Prostate gland (tissue), 2 donors: ENCODE results near the gene ENOSF1. TPM values are rescaled to one million over a fixed set of nuclear protein-coding genes. Genes with fewer than 3 reads are reported as not detected.

Experiments
- DNase-seq: peaks from one replicate; pipeline ENCODE4 v3.0.0-alpha.2; 2019; ENCODE audit warnings: low spot score
- H3K27ac ChIP-seq, 2 donors: fragments of 200-600 bp; sonication (generic); 2 replicates each; pipeline ENCODE4 v1.5.1; 2017 to 2019
- H3K27me3 ChIP-seq: fragments of 200-600 bp; sonication (generic); replicated peaks from 2 replicates; pipeline ENCODE4 v1.5.1; 2019; ENCODE audit not compliant: insufficient read depth
- H3K36me3 ChIP-seq, 2 donors: fragments of 200-600 bp; sonication (generic); 1 replicate in 1 of 2; 2 replicates in 1 of 2; pipeline versions ENCODE4 v1.5.1 to v1.8.1; 2017 to 2019
- H3K4me1 ChIP-seq: fragments of 200-600 bp; sonication (generic); replicated peaks from 2 replicates; pipeline ENCODE4 v1.5.1; 2019
- H3K4me3 ChIP-seq, 2 donors: fragments of 200-600 bp; sonication (generic); 2 replicates each; pipeline ENCODE4 v1.5.1; 2017 to 2019
- H3K9me3 ChIP-seq: fragments of 200-600 bp; sonication (generic); 2 replicates; pipeline ENCODE4 v1.5.1; 2017
- CTCF ChIP-seq, 4 experiments: fragments of 200-600 bp in 2 of 4; fragments of 450-650 bp in 2 of 4; sonication (generic) in 2 of 4; IDR thresholded peaks; 1 replicate in 3 of 4; 2 replicates in 1 of 4; pipeline ENCODE4 v1.5.1; 2016 to 2019; ENCODE audit warnings: antibody characterized with exemption in 4 of 4, mild to moderate bottlenecking in 2 of 4, moderate library complexity in 2 of 4
- POLR2A ChIP-seq: fragments of 450-650 bp; IDR thresholded peaks from one replicate; pipeline ENCODE4 v1.6.1; 2016; ENCODE audit warnings: antibody characterized with exemption, mild to moderate bottlenecking
- POLR2AphosphoS5 ChIP-seq: sonication (generic); formaldehyde crosslinking; IDR thresholded peaks from one replicate; pipeline ENCODE4 v1.6.1; 2017; ENCODE audit warnings: antibody characterized with exemption
- WGBS: methylation state at CpG from one replicate; pipeline ENCODE4 v1.1.5; 2018; 5-methylcytosine and 5-hydroxymethylcytosine counted together
- intact Hi-C: fragments of 100-400 bp; cut with DNase I; formaldehyde crosslinking; loops from one replicate; pipeline ENCODE4 v1.14.2; 2022
- total RNA-seq, 2 donors: library from RNA; depleted of rRNA; stranded (reverse); fragments of >200 nt; gene quantifications; one replicate each; pipeline ENCODE4 v1.1.0, GENCODE V29; 2016

Gene ENOSF1
- total RNA-seq, 2 donors from 2014 or later = 84.8 to 114 TPM

GRCh38 chr18:677145-677544, 35.3 kb downstream of the ENOSF1 start:
- Histone ChIP-seq H3K9me3 (no peaks in the 10 kb centered on the region), H3K36me3 (no peaks in the 10 kb centered on the region), H3K4me3 (no peak overlapping the region), H3K4me1 (no peaks in the 10 kb centered on the region), H3K27me3 (no peaks in the 10 kb centered on the region), H3K27ac (no peak overlapping the region)
- 61% methylated on average over 4 of the region's 4 CpGs for WGBS
- DNase-seq = no peak
- TF ChIP-seq POLR2A (no peak), POLR2AphosphoS5 (no peak), CTCF (IDR thresholded peaks at IDR 0.05) (no peak)
- intact Hi-C loops = no loop called here

GRCh38 chr18:676736-677135, 35.7 kb downstream of the ENOSF1 start:
- Histone ChIP-seq H3K9me3 (no peaks in the 10 kb centered on the region), H3K36me3 (no peaks in the 10 kb centered on the region), H3K27me3 (no peaks in the 10 kb centered on the region), H3K4me3 (no peak overlapping the region), H3K27ac (no peak overlapping the region), H3K4me1 (no peaks in the 10 kb centered on the region)
- TF ChIP-seq CTCF (IDR thresholded peaks at IDR 0.05) (no peak), POLR2AphosphoS5 (no peak), POLR2A (no peak)
- 87% methylated on average over 3 of the region's 3 CpGs for WGBS
- intact Hi-C loops = no loop called here
- no peak for DNase-seq

GRCh38 chr18:676069-676468, 36.4 kb downstream of the ENOSF1 start:
- TF ChIP-seq CTCF (IDR thresholded peaks at IDR 0.05) (no peak), POLR2A (no peak)
- Histone ChIP-seq H3K4me3 (no peak overlapping the region), H3K27ac (no peak overlapping the region), H3K9me3 (no peaks in the 10 kb centered on the region), H3K27me3 (no peaks in the 10 kb centered on the region), H3K36me3 (no peaks in the 10 kb centered on the region), H3K4me1 (no peaks in the 10 kb centered on the region)
- DNase-seq = no peak
- WGBS = 75% methylated on average over 5 of the region's 5 CpGs
- intact Hi-C loops = no loop called here

GRCh38 chr18:675307-675706, 37.1 kb downstream of the ENOSF1 start:
- no peak for DNase-seq
- no peaks in the 10 kb centered on the region for H3K36me3 ChIP-seq
- no peaks in the 10 kb centered on the region for H3K4me1 ChIP-seq
- intact Hi-C loops = no loop called here
- H3K27me3 ChIP-seq = no peaks in the 10 kb centered on the region
- no peak overlapping the region for H3K4me3 ChIP-seq
- TF ChIP-seq POLR2AphosphoS5 (no peak), POLR2A (no peak), CTCF (IDR thresholded peaks at IDR 0.05) (no peak)
- no peak overlapping the region for H3K27ac ChIP-seq
- H3K9me3 ChIP-seq = no peaks in the 10 kb centered on the region
- WGBS = 92% methylated on average over 7 of the region's 7 CpGs

- H3K27me3 ChIP-seq = no peaks in the 10 kb centered on the region
- no peaks in the 10 kb centered on the region for H3K9me3 ChIP-seq
- TF ChIP-seq POLR2A (no peak), POLR2AphosphoS5 (no peak), CTCF (IDR thresholded peaks at IDR 0.05) (no peak)
- WGBS = 46% methylated on average over 5 of the region's 5 CpGs
- no peak for DNase-seq
- H3K4me3 ChIP-seq = no peak overlapping the region
- no peaks in the 10 kb centered on the region for H3K36me3 ChIP-seq
- H3K27ac ChIP-seq = no peak overlapping the region
- H3K4me1 ChIP-seq = no peaks in the 10 kb centered on the region
- intact Hi-C loops = no loop called here
Observed at GRCh38 chr18:673769-674168, 38.7 kb downstream of the ENOSF1 start.
